HG03460 (cell line): ENCODE measurements around the gene HPCA.
"Not testable (repeated sequence)": the region's sequence is repeated elsewhere in the genome, so short reads cannot be mapped to it uniquely, and the experiment has no call there.

Experiments used
- ATAC-seq: cut with Tn5 transposase; IDR thresholded peaks from one replicate; pipeline ENCODE4 v1.9.1; 2021; ENCODE audit not compliant: unreplicated experiment

HPCA gene

GRCh38 chr1:32900956-32901822 is 14.9 kb downstream of the HPCA start, which contains the start of gene TMEM54:
TSS of gene TMEM54 (minus strand) at chr1:32901389. CDS start at chr1:32901238, 151 bp downstream.
- ATAC-seq = no peak

GRCh38 chr1:32901823-32902534 is 15.7 kb downstream of the HPCA start:
- no peak for ATAC-seq

DNA sequence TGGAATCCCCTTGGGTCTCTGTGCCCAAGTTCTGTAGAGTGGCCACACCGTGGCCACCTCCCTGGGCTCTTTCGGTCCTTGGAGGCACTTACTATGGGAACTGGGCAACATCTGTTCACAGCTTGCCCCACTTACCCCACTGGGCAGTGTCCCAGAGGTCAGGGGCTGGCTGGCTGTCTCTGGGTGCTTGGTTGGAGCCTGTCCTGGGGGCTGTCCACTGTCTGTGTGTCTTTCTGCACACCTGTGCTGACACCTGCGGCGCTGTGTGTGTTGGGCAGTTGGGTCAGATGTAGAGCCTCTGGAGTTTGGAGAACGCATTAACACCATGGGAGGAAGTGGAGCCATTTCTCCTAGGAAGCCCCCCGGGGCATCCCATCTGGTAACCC is 16.2 kb downstream of the HPCA start:
- no peak for ATAC-seq

- no peak for ATAC-seq
These were observed 17.9 kb downstream of the HPCA start for GRCh38 chr1:32903991-32904785.

DNA sequence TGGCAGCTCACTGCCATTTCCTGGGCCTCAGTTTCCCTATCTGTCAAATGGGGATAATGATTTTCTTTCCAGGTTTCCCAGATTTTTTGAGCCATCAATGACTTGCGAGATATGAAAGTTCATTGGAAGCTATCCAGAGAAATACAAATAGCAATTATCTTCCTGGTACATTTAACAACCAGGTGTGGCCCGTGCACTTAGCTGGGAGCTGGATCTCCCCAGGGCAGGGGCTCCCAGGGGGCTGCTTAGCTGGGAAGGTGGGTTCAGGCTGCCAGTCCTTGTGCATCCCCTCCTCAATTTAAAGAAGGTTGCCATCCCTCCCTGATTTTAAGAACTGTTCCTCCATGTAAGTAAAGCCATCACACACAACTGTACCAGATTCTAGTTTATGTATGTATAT is 18.5 kb downstream of the HPCA start:
- ATAC-seq = no peak

- ATAC-seq = not testable (repeated sequence)
These were observed 19.3 kb downstream of the HPCA start for GRCh38 chr1:32905588-32905987.

GRCh38 chr1:32906654-32907053 is 20.4 kb downstream of the HPCA start:
- ATAC-seq = no peak

- no peak for ATAC-seq
These were observed 21.1 kb downstream of the HPCA start for GRCh38 chr1:32907435-32907834.

DNA sequence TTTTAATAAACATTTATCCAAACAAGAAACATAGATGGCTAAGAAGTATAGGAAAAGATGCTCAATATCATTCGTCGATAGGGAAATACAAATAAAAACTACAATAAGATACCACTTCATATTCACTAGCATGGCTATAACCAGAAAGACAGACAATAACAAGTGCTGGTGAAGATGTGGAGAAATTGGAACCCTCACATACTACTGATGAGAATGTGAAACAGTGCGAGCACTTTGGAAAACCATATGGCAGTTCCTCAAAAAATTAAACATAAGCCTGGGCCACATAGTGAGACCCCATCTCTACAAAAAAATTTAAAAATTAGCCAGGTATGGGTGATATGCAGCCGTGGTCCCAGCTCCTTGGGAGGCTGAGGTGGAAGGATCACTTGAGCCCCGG is 24.0 kb downstream of the HPCA start:
- no peak for ATAC-seq

DNA sequence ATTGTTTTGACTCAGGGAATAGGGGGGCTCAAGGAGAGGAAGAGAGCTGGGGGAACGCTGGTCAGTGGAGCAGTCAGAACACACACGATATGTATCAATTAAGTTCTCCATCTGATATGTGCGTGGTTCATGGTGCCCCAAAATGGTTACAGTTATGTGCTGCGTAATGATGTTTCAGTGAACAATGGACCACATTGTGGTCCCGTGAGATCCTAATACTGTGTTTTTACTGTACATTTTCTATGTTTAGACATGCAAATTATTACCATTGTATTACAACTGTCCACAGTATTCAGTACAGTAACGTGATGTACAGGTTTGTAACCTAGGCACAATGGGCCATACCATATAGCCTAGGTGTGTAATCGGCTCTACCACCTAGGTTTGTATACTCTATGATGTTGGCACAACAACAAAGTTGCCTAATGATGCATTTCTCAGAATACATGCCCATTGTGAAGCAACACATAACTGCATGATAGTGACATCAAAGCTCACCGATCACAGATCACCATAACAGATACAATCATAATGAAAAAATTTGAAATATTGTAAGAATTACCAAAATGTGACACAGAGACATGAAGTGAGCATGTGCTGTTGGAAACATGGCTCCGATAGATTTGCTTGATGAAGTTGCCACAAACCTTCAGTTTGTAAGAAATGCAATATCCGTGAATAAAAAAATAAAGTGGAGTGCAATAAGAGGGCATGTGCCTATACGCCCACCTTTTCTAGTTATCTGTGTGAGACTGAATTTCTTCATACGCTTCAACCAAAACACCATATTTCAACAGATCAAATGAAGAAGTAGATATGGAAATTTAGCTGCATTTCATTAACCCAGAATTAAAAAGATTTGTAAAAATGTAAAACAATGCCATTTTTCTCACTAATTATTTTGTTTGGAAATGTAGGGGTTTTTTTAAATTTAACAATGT is 29.7 kb downstream of the HPCA start:
- no peak for ATAC-seq

DNA sequence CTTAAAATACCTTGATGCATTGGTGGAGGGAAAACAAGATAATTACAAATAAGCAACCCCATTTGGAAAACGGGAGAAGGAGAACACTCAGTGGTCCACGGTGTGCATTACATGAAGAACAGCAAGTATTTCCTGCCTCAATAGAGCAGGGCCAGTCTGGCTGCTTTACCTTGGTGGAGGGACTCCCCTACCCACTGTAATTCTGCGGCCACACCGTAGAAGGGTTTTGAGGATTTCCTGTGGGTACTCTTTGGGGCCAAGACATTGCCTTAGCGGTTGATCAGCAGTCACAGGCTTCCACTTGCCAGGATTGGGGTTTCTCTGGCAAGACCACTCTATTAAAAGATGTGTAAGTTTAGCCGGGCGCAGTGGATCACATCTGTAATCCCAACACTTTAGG is 31.2 kb downstream of the HPCA start:
- ATAC-seq = no peak

GRCh38 chr1:32918179-32918578 is 31.9 kb downstream of the HPCA start:
- no peak for ATAC-seq

- no peak for ATAC-seq
These were observed 33.8 kb downstream of the HPCA start for GRCh38 chr1:32919811-32920733.

- no peak for ATAC-seq
These were observed 34.5 kb downstream of the HPCA start for GRCh38 chr1:32920833-32921232.

DNA sequence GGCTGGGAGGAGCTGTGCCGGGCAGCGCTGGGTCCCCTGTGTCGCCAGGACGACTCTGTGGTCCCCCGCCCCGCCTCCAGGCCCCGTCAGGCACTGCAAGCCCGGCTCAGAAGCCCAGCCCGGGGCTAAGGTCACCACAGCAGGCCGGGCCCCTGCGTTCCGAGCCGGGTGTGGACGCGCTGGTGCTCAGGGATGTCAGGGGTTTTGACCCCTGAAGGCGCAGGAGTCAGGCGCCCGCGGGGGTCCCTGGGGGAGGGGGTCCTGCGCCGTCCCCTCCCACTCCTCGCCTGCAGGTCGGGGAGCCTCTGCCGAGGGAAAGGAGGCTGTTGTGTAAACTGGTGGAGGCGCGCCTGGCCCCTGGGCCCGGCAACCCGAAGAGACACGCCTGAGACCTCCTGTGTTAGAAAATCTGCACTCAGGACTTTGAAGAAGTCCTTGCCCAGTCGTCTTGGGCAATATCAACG is 38.6 kb downstream of the HPCA start:
- ATAC-seq = no peak

- ATAC-seq = no peak
These were observed 39.3 kb downstream of the HPCA start for GRCh38 chr1:32925403-32926162.

- no peak for ATAC-seq
These were observed 40.3 kb downstream of the HPCA start for GRCh38 chr1:32926562-32926961.

GRCh38 chr1:32927441-32927840 is 41.1 kb downstream of the HPCA start:
- ATAC-seq = no peak
